SK-N-SH treated with all-trans-retinoic acid at 6 μM for 48 hours (cell line): Measurements from ENCODE around the gene SHB.

Source experiments
- BACH2 ChIP-seq: fragments of 250-450 bp; sonication (Bioruptor Pico); IDR thresholded peaks from 2 replicates; pipeline ENCODE4 v1.9.0; 2021; ENCODE audit warnings: mild to moderate bottlenecking, borderline replicate concordance
- CREB5 ChIP-seq: fragments of 250-450 bp; sonication (Bioruptor Pico); IDR thresholded peaks from 2 replicates; pipeline ENCODE4 v1.5.1; 2020; ENCODE audit warnings: low read depth, mild to moderate bottlenecking, moderate library complexity
- CSRNP3 ChIP-seq: fragments of 250-450 bp; sonication (Bioruptor Pico); IDR thresholded peaks from 2 replicates; pipeline ENCODE4 v1.5.1; 2021; ENCODE audit warnings: mild to moderate bottlenecking, moderate library complexity
- GLIS3 ChIP-seq: fragments of 250-450 bp; sonication (Bioruptor Pico); IDR thresholded peaks from 2 replicates; pipeline ENCODE4 v1.5.0; 2020; ENCODE audit warnings: mild to moderate bottlenecking, moderate library complexity
- PATZ1 ChIP-seq: fragments of 250-450 bp; sonication (Bioruptor Pico); IDR thresholded peaks from 2 replicates; pipeline ENCODE4 v1.8.0; 2020; ENCODE audit warnings: mild to moderate bottlenecking, moderate library complexity, borderline replicate concordance
- POU6F1 ChIP-seq: fragments of 250-450 bp; sonication (Bioruptor Pico); IDR thresholded peaks from 2 replicates; pipeline ENCODE4 v1.8.0; 2021; ENCODE audit warnings: low read depth, mild to moderate bottlenecking, moderate library complexity, borderline replicate concordance
- RARB ChIP-seq: fragments of 250-450 bp; sonication (Bioruptor Pico); IDR thresholded peaks from 2 replicates; pipeline ENCODE4 v1.8.0; 2021; ENCODE audit warnings: mild to moderate bottlenecking, moderate library complexity
- TCF4 ChIP-seq: fragments of 250-450 bp; sonication (Bioruptor Pico); IDR thresholded peaks from 2 replicates; pipeline ENCODE4 v1.8.0; 2021; ENCODE audit warnings: mild to moderate bottlenecking, moderate library complexity, borderline replicate concordance
- ZFP3 ChIP-seq: fragments of 250-450 bp; sonication (Bioruptor Pico); IDR thresholded peaks from 2 replicates; pipeline ENCODE4 v1.5.0; 2020; ENCODE audit warnings: mild to moderate bottlenecking, moderate library complexity
- ZFP30 ChIP-seq: fragments of 450-650 bp; formaldehyde crosslinking; IDR thresholded peaks from 2 replicates; pipeline ENCODE4 v1.5.0; 2022; ENCODE audit warnings: mild to moderate bottlenecking, moderate library complexity

GRCh38 chr9:38051780-38052546 is 17.1 kb downstream of the SHB start:
- TF ChIP-seq POU6F1 (CRISPR knock-in tag), result no peak
- no peak for TF ChIP-seq CREB5 (CRISPR knock-in tag)
- no peak for TF ChIP-seq GLIS3 (CRISPR knock-in tag)
- TF ChIP-seq ZFP3 (CRISPR knock-in tag), result no peak
- TF ChIP-seq ZFP30 (CRISPR knock-in tag), result no peak
- no peak for TF ChIP-seq CSRNP3
- no peak for TF ChIP-seq PATZ1 (CRISPR knock-in tag)
- no peak for TF ChIP-seq RARB (CRISPR knock-in tag)
- TF ChIP-seq BACH2 (CRISPR knock-in tag), result no peak
- no peak for TF ChIP-seq TCF4 (CRISPR knock-in tag)
